Mucosa of descending colon (tissue), 3 donors: Measurements from ENCODE around the gene MYOM1. TPM values are rescaled to one million over a fixed set of nuclear protein-coding genes. Genes with fewer than 3 reads are reported as not detected.

Experiments used
- ATAC-seq: fragments of 200-7000 bp; cut with Tn5 transposase; one replicate; pipeline ENCODE4 v1.9.1; 2020; ENCODE audit warnings: mild to moderate bottlenecking, moderate library complexity
- DNase-seq, 3 donors: peaks; one replicate each; pipeline ENCODE4 v3.0.0-alpha.2; 2020
- H3K36me3 ChIP-seq: fragments of 200-600 bp; one replicate; pipeline ENCODE4 v1.8.0; 2021; ENCODE audit warnings: low read depth, mild to moderate bottlenecking
- H3K4me1 ChIP-seq: fragments of 200-600 bp; one replicate; pipeline ENCODE4 v1.8.0; 2021; ENCODE audit warnings: low read depth, mild to moderate bottlenecking
- H3K4me3 ChIP-seq: fragments of 200-600 bp; one replicate; pipeline ENCODE4 v1.8.0; 2021; ENCODE audit warnings: mild to moderate bottlenecking
- H3K9me3 ChIP-seq: fragments of 200-600 bp; one replicate; pipeline ENCODE4 v1.8.0; 2021; ENCODE audit warnings: mild to moderate bottlenecking
- intact Hi-C, 2 donors: fragments of 100-400 bp; cut with DNase I in 1 of 2; cut with micrococcal nuclease in 1 of 2; formaldehyde crosslinking; loops; one replicate each; pipeline versions ENCODE4 v1.11.0 to v1.11.1; 2022; cut with DNase I, micrococcal nuclease
- total RNA-seq, 3 donors: library from RNA; stranded (reverse); fragmentation: NEBNext Ultra II Directional in 2 of 3; extraction: Animal tissue kit (Norgen Biotek cat#: 25700) in 2 of 3; gene quantifications; one replicate each; pipeline versions ENCODE4 v1.2.1 to v1.2.4, GENCODE V29; 2021 to 2023
- TF ChIP-seq, protein P1 (sequence below): fragments of 200-600 bp; IDR thresholded peaks from one replicate; pipeline ENCODE4 v1.8.0; 2022; ENCODE audit warnings: antibody characterized with exemption, mild to moderate bottlenecking
- donor health status: DM: no; HTN: no; CAD: no; lungs with moderate emphysema.
- donor health status: DM: no; HTN: no; CAD: no.
- donor health status: DM: no; HTN: yes; CAD: no.

Gene MYOM1
- total RNA-seq, 3 donors from 2014 or later = 5.5 to 22.2 (median 16.3) TPM

DNA sequence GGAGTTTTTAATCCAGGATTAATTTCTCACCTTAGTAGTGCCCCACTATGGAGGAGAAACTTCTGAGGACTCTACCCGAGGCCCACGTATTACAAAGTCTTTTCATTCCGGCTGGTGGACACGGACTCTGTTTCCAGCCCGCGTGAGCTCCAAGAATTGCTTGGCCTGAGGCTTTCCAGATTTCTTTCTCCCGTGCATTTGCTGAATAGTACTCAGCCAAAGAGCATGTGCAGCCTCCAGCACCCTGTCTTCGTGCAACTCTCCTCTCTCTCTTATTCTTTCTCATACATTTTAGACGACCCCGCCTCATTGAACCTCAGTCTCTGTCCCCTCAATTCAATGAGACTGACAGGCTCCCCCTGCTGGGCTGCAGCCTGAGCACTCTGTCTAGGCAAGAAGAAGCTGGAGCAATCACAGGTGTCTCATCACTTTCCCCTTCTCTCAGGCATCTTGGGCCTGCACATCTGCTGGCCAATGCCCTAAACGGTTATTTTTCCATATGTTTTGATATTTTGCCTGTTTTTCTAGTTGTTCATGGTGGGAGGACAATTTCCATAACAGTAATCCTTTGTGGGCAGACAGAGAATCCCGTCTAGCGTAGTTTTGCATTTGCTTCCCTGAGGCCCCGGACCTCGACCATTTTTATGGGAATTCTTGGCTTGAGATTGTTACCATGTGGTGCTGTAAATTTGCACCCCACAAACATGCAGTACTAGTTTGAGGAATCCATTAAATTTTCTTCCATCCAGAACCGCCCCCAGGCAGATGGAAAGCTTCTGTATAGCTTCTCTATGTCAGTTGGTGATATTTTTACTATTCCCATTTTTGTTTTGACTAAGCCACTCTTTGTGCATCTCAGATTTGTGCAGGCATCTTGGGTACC, 156.7 kb downstream of the MYOM1 start:
- intact Hi-C loops = loop anchor here (10.0 kb wide), 2 partner anchors 128 to 138 kb away; no protein-coding TSS in a partner anchor

DNA sequence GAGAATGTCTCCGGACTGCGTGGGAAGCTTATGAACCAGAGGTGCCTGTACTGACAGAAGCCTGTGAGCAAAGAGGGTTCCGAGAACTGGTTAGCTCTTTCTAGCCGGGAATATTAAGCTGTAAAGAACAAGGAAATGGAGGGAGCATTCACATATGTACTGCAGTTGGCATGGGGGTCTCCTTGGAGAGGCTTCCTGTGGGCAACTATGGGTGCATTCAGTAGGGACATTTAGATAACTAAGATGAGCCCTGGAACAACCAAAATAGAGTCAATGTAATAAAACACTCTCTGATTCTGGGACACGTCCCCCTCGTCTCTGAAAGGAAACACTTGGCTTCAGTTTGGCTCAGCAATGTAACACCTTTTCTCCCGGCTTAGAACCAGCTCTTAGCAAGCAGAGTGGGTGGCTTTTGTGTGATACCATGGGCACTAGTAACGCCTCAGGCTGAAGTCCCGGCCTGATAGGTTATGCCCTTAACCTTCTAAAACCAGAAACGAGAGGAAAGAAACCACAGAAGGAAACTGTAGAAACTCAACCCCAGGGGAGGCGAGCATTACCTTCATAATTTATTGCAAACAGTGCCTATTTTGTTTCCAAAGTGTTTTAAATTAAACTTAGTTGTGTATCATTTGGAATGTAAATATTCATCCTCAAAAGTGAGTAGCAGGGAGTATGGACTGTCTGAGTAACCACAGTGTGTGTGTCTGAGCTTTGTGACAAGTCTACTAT, 158.0 kb downstream of the MYOM1 start:
- Histone ChIP-seq H3K4me3 (no peak overlapping the region), H3K4me1 (no peaks in the 10 kb centered on the region), H3K36me3 (no peaks in the 10 kb centered on the region), H3K9me3 (no peaks in the 10 kb centered on the region)
- DNase-seq (no peak), ATAC-seq (peak; percentile 29)
- intact Hi-C loops = loop anchor here (10.0 kb wide), 2 partner anchors 127 to 137 kb away; no protein-coding TSS in a partner anchor
- TF ChIP-seq, protein P1, sequence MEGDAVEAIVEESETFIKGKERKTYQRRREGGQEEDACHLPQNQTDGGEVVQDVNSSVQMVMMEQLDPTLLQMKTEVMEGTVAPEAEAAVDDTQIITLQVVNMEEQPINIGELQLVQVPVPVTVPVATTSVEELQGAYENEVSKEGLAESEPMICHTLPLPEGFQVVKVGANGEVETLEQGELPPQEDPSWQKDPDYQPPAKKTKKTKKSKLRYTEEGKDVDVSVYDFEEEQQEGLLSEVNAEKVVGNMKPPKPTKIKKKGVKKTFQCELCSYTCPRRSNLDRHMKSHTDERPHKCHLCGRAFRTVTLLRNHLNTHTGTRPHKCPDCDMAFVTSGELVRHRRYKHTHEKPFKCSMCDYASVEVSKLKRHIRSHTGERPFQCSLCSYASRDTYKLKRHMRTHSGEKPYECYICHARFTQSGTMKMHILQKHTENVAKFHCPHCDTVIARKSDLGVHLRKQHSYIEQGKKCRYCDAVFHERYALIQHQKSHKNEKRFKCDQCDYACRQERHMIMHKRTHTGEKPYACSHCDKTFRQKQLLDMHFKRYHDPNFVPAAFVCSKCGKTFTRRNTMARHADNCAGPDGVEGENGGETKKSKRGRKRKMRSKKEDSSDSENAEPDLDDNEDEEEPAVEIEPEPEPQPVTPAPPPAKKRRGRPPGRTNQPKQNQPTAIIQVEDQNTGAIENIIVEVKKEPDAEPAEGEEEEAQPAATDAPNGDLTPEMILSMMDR = no peak

More for the DNA sequence above, 156.7 kb downstream of the MYOM1 start:
- ATAC-seq (peak; percentile 67), DNase-seq (peak; percentile 74 to 88 (median 83))
- Histone ChIP-seq H3K9me3 (no peaks in the 10 kb centered on the region), H3K4me3 (no peak overlapping the region), H3K36me3 (no peaks in the 10 kb centered on the region), H3K4me1 (peaks cover 5% of the 10 kb centered on the region)
- TF ChIP-seq, protein P1 = peak; percentile 59

DNA sequence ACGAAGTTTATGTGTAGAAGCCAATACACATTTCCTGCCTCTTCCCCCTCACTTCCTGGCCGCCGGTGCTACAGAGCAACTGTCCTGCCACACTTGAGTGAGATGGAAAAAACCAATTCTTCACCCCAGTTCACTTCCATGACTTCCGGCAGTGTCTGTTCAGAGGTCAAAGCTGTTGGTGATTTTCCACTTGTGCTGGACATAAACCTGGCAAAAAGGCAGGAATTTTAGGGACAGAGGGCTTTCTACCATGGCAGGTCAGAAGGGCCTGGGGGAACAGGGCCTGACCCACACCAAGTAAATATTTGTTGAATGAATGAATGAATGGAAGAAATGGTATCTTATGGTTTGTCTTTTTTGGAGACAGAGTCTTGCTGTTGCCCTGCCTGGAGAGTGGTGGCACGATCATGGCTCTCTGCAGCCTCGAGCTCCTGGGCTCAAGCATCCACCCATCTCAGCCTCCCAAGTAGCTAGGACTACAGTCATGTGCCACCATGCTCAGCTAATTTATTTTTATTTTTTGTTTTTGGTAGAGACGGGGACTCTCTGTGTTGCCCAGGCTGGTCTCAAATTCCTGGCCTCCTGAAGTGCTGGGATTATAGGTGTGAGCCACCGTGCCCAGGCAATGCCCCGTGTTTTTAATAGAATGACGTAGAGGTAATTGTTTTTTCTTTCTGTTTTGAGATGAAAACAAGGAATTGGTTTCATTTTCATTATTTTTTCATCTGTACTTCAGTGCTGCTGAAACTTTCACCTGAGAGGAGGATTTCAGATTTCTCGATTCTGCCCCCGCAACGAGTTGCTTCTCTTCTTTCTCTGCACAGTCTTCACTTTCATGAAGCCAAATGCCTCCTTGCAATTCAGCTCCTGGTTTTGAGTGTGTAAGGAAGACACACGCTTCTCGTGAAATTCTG, 158.8 kb downstream of the MYOM1 start:
- no peak for DNase-seq
- TF ChIP-seq, protein P1 = no peak
- Histone ChIP-seq H3K4me3 (no peak overlapping the region), H3K9me3 (no peaks in the 10 kb centered on the region), H3K36me3 (no peaks in the 10 kb centered on the region), H3K4me1 (no peaks in the 10 kb centered on the region)
- intact Hi-C loops = loop anchor here (10.0 kb wide), 2 partner anchors 126 to 136 kb away; no protein-coding TSS in a partner anchor
- ATAC-seq = peak; percentile 29

DNA sequence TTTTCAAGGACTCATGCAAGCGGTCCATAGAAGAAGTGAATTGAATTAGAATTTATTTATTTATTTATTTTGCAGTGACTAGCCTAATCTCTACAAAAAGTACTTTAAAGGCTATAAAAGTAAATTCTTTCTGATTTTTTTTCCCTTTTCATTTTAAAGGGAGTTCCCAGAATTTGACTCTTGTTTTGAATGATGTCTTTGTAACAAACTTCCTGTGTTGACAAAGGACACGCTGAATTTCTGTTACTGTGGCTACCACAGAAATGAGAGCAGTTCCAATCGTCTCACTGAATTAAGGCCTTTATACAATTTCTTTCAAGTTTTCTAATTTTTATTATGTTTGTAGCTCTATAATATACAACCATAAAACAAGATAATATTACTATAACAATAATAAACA, 160.5 kb downstream of the MYOM1 start:
- ATAC-seq (peak; percentile 34), DNase-seq (no peak)
- H3K9me3 ChIP-seq = no peaks in the 10 kb centered on the region
- intact Hi-C loops = no loop called here
- H3K4me3 ChIP-seq = no peak overlapping the region
- no peaks in the 10 kb centered on the region for H3K4me1 ChIP-seq
- TF ChIP-seq, protein P1 = no peak
- no peaks in the 10 kb centered on the region for H3K36me3 ChIP-seq
